ENCODE data around the gene CNOT8. TPM values are rescaled to one million over a fixed set of nuclear protein-coding genes. Genes with fewer than 3 reads are reported as not detected.

Gene CNOT8
- total and polyA plus RNA-seq, 3 experiments from 2014 or later = 47.7 to 154 (median 52.7) TPM

DNA sequence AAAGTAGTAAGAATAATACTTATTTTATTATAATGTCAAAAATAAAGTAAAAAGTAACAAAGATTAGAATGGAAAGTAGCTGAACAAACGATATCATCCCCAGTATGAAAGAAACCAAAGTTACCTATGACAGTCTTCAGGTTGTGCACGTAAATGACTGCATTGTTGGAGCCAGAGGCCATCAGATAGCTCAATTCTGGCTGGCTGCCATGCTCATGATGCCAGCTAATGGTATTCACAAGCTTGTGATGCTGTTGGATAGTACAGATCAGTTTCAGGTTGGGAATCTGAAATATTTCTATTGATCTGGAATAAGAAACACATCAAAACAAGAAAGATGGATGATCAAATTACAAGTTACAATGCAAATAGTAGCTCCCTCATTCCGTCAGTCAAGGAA, 58.4 kb downstream of the CNOT8 start:
- H3K9me3 Mint-ChIP-seq = no peaks in the 10 kb centered on the region
- H3K4me1 Mint-ChIP-seq = no peaks in the 10 kb centered on the region
- Histone ChIP-seq H3K9me3 (ENCODE audit: low read length) (no peaks in the 10 kb centered on the region), H3K27me3 (ENCODE audit: insufficient read depth, low read length, poor library complexity, severe bottlenecking) (no peaks in the 10 kb centered on the region), H3K27ac (ENCODE audit: low read depth, low read length) (no peak overlapping the region), H3K36me3 (ENCODE audit: insufficient read depth, low read length) (peaks cover 31% of the 10 kb centered on the region), H3K4me1 (ENCODE audit: insufficient read depth, low read length) (no peaks in the 10 kb centered on the region), H3K4me3 (ENCODE audit: low read length) (no peak overlapping the region)
- no peak for DNase-seq
- ChIA-PET CTCF (interaction anchor here (1.2 kb wide), 1 partner anchor 15 kb away, joined by 3 read pairs; no protein-coding TSS in a partner anchor), POLR2A (no interaction called here)
- H3K36me3 Mint-ChIP-seq = peaks cover 0 to 74% (median 18%) of the 10 kb centered on the region in 3 donors
- no peak overlapping the region for H3K27ac Mint-ChIP-seq
- H3K4me3 Mint-ChIP-seq = no peak overlapping the region
- no peaks in the 10 kb centered on the region for H3K27me3 Mint-ChIP-seq

GRCh38 chr5:154917757-154918156, 59.3 kb downstream of the CNOT8 start:
- Mint-ChIP-seq H3K27me3 (no peaks in the 10 kb centered on the region), H3K27ac (no peak overlapping the region), H3K36me3 (peaks cover 0 to 66% (median 17%) of the 10 kb centered on the region in 3 donors), H3K9me3 (no peaks in the 10 kb centered on the region), H3K4me3 (no peak overlapping the region), H3K4me1 (no peaks in the 10 kb centered on the region)
- H3K4me1 ChIP-seq (ENCODE audit: insufficient read depth, low read length) = no peaks in the 10 kb centered on the region
- H3K27me3 ChIP-seq (ENCODE audit: insufficient read depth, low read length, poor library complexity, severe bottlenecking) = no peaks in the 10 kb centered on the region
- POLR2A ChIA-PET = no interaction called here
- H3K4me3 ChIP-seq (ENCODE audit: low read length) = no peak overlapping the region
- H3K27ac ChIP-seq (ENCODE audit: low read depth, low read length) = no peak overlapping the region
- CTCF ChIA-PET = interaction anchor here (1.2 kb wide), 1 partner anchor 14 kb away, joined by 3 read pairs; no protein-coding TSS in a partner anchor
- peaks cover 23% of the 10 kb centered on the region for H3K36me3 ChIP-seq (ENCODE audit: insufficient read depth, low read length)
- DNase-seq = no peak
- no peaks in the 10 kb centered on the region for H3K9me3 ChIP-seq (ENCODE audit: low read length)

DNA sequence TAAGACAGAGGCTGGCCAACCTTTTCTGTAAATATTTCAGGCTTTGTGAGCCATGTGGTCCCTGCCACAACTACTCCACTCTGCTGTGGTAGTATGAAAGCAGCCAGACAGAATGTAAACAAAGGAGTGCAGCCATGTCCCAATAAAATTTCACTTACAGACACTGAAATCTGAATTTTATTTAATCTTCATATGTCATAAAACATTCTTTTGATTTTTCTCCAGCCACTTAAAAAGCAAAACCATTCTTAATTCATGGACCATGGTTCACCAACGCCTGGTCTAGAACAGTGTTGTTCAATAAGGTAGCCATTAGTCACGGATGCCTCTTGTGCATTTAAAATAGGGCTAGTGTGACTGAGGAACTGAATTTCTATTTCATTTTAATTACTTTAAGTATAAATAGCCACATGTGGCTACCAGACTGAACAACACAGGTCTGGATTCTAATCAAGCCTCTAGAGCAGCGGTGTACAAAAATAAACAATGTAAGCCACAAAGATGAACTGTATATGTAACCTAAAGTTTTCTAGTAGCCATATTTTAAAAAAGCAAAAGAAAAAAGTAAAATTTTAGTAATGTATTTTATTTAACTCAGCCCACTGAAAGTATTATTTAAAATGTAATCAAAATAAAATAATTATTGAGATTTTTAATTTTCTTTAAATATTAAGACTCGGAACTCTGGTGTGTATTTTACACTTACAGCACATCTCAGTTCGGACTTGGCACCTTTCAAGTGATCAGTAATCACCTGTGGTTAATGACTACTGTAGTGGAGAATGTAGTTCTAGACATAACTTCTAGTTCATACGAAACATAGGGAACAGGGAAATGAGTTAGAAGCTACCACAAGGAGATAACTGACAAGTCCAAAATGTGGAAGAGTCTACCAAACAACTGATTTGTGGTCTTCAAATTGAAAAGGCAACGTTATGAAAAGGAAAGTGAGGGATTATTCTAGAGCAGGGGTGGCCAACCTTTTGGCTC, 65.3 kb downstream of the CNOT8 start:
- CTCF ChIA-PET = no interaction called here
- Mint-ChIP-seq H3K27me3 (no peaks in the 10 kb centered on the region), H3K9me3 (no peaks in the 10 kb centered on the region), H3K4me3 (no peak overlapping the region), H3K36me3 (peaks cover 9 to 77% (median 24%) of the 10 kb centered on the region in 3 donors), H3K4me1 (no peaks in the 10 kb centered on the region), H3K27ac (no peak overlapping the region)
- Histone ChIP-seq H3K27ac (ENCODE audit: low read depth, low read length) (no peak overlapping the region), H3K27me3 (ENCODE audit: insufficient read depth, low read length, poor library complexity, severe bottlenecking) (no peaks in the 10 kb centered on the region), H3K9me3 (ENCODE audit: low read length) (no peaks in the 10 kb centered on the region), H3K36me3 (ENCODE audit: insufficient read depth, low read length) (peaks cover 26% of the 10 kb centered on the region), H3K4me3 (ENCODE audit: low read length) (no peak overlapping the region), H3K4me1 (ENCODE audit: insufficient read depth, low read length) (no peaks in the 10 kb centered on the region)
- POLR2A ChIA-PET = no interaction called here
- DNase-seq = no peak

Other genes with a start within 250 kb of the CNOT8 start
- 100 to 1,000 TPM; 329 to 344 TPM for gene LARP1, start 103.2 kb upstream of the CNOT8 start, total RNA-seq
- 28.4 TPM for gene LARP1, start 103.2 kb upstream of the CNOT8 start, polyA plus RNA-seq
- under 1 TPM in 1 of 2 experiments, not detected in 1; 0.18 TPM for gene FAXDC2, start 8.0 kb upstream of the CNOT8 start, total RNA-seq
- 1.0 TPM for gene FAXDC2, start 8.0 kb upstream of the CNOT8 start, polyA plus RNA-seq
- gene GEMIN5, start 79.6 kb downstream of the CNOT8 start, total RNA-seq = 10 to 100 TPM; 42.1 to 45.2 TPM
- gene GEMIN5, start 79.6 kb downstream of the CNOT8 start, polyA plus RNA-seq = 10.8 TPM
- gene MRPL22, start 82.4 kb downstream of the CNOT8 start, total RNA-seq = 10 to 100 TPM; 87.2 to 90.2 TPM
- 88.5 TPM for gene MRPL22, start 82.4 kb downstream of the CNOT8 start, polyA plus RNA-seq
- under 1 TPM in 1 of 2 experiments, not detected in 1; 0.09 TPM for gene KIF4B, start 155.1 kb downstream of the CNOT8 start, total RNA-seq
- gene KIF4B, start 155.1 kb downstream of the CNOT8 start, polyA plus RNA-seq = not detected